Measurements from ENCODE around the gene DRD5.
"Not testable (repeated sequence)": the region's sequence is repeated elsewhere in the genome, so short reads cannot be mapped to it uniquely, and the experiment has no call there.

GRCh38 chr4:9737280-9737679 is 44.2 kb upstream of the DRD5 start:
- TF ChIP-seq EZH2, CTCF, EZH2phosphoT487 (IDR thresholded peaks at IDR 0.05): not testable (repeated sequence)

All from neural progenitor cell (in vitro differentiated cells).